ENCODE results near the gene PLA2G15. TPM values are rescaled to one million over a fixed set of nuclear protein-coding genes. Genes with fewer than 3 reads are reported as not detected.

PLA2G15 gene
- total and polyA plus RNA-seq, 2 of the 13 experiments (the other 11 are each of a cell fraction or from before 2014, with no cell fraction given): 14.4 to 23.7 TPM

DNA sequence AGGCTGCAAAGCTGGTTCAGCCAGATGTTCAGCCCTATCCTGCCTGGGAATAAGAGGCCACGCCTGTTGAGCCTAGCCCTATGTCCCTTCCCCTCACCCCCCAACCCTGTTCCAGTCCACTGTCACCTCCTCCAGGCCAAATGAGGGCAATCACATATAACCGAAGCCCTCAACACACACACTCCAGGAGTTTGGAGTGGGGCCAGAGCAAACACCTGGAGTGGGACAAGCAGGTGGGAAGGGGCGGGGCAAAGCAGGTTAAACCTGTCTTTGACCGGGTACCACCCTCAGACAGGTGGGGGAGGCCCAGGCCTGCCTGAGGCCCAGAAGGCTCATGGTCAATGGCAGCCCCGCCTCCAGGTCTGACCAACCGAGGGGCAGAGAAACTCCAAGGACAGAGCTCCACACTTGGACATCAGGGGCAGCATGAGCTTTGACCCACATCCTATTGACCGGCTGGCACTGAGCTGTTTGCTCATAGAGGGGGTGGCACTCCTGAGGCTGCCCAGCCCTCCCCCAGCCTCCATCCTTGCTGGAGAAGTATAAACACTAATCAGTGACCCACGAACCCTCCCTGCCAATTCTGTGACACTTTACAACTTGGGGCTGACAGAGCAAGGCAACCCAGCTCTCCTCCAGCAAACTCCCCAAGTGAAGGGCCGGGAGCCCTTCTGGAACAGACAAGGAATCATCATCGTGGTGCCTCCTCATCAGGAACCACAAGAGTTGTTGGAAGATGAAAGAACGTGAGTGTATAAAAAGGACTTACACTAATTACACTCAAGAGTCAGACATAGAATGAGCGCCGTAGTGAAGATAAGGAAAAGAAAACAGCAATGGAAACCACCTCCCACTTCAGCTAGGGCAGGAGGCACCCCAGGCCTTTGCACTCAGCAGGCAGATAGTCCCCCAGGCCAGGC is 10.7 kb upstream of the PLA2G15 start (continued):
- TF ChIP-seq SRY (CRISPR knock-in tag; IDR thresholded peaks at IDR 0.05): peak; percentile 5; the same call in 1 of the 2 replicates
- TF ChIP-seq NFATC3 (CRISPR knock-in tag; IDR thresholded peaks at IDR 0.05): no peak
- TF ChIP-seq PREB (CRISPR knock-in tag; IDR thresholded peaks at IDR 0.05): no peak
- TF ChIP-seq SATB2 (CRISPR knock-in tag; IDR thresholded peaks at IDR 0.05): no peak
- TF ChIP-seq, protein P1, sequence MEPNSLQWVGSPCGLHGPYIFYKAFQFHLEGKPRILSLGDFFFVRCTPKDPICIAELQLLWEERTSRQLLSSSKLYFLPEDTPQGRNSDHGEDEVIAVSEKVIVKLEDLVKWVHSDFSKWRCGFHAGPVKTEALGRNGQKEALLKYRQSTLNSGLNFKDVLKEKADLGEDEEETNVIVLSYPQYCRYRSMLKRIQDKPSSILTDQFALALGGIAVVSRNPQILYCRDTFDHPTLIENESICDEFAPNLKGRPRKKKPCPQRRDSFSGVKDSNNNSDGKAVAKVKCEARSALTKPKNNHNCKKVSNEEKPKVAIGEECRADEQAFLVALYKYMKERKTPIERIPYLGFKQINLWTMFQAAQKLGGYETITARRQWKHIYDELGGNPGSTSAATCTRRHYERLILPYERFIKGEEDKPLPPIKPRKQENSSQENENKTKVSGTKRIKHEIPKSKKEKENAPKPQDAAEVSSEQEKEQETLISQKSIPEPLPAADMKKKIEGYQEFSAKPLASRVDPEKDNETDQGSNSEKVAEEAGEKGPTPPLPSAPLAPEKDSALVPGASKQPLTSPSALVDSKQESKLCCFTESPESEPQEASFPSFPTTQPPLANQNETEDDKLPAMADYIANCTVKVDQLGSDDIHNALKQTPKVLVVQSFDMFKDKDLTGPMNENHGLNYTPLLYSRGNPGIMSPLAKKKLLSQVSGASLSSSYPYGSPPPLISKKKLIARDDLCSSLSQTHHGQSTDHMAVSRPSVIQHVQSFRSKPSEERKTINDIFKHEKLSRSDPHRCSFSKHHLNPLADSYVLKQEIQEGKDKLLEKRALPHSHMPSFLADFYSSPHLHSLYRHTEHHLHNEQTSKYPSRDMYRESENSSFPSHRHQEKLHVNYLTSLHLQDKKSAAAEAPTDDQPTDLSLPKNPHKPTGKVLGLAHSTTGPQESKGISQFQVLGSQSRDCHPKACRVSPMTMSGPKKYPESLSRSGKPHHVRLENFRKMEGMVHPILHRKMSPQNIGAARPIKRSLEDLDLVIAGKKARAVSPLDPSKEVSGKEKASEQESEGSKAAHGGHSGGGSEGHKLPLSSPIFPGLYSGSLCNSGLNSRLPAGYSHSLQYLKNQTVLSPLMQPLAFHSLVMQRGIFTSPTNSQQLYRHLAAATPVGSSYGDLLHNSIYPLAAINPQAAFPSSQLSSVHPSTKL (CRISPR knock-in tag; IDR thresholded peaks at IDR 0.05): peak; percentile 89
- 0 out of 2 replicates have a peak, but pooled peaks have one; percentile 2 for TF ChIP-seq ZC3H4 (CRISPR knock-in tag; IDR thresholded peaks at IDR 0.05; ENCODE audit: borderline replicate concordance)
- no peak for TF ChIP-seq ZNF597 (CRISPR knock-in tag; IDR thresholded peaks at IDR 0.05)
- TF ChIP-seq ZNF256 (CRISPR knock-in tag; conservative IDR thresholded peaks at IDR 0.05): 0 out of 2 replicates have a peak, but pooled peaks have one; percentile 74
- TF ChIP-seq ZNF282 (IDR thresholded peaks at IDR 0.05; ENCODE audit: partially characterized antibody): no peak
- TF ChIP-seq LRRFIP1 (CRISPR knock-in tag; conservative IDR thresholded peaks at IDR 0.05): no peak
- TF ChIP-seq MAFF (IDR thresholded peaks at IDR 0.05; ENCODE audit: low read depth, low read length): no peak
- no peak for TF ChIP-seq IRF2 (CRISPR knock-in tag; IDR thresholded peaks at IDR 0.05)
- TF ChIP-seq MED1 (CRISPR knock-in tag; IDR thresholded peaks at IDR 0.05): peak; percentile 78
- peak; percentile 30 for TF ChIP-seq PHF5A (CRISPR knock-in tag; IDR thresholded peaks at IDR 0.05; ENCODE audit: low read depth, unreplicated experiment)
- TF ChIP-seq POLR2G (IDR thresholded peaks at IDR 0.05; ENCODE audit: low read depth, low read length): peak; percentile 66
- TF ChIP-seq, protein P2, sequence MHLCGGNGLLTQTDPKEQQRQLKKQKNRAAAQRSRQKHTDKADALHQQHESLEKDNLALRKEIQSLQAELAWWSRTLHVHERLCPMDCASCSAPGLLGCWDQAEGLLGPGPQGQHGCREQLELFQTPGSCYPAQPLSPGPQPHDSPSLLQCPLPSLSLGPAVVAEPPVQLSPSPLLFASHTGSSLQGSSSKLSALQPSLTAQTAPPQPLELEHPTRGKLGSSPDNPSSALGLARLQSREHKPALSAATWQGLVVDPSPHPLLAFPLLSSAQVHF (CRISPR knock-in tag; IDR thresholded peaks at IDR 0.05): no peak
- TF ChIP-seq TRAFD1 (CRISPR knock-in tag; IDR thresholded peaks at IDR 0.05; ENCODE audit: borderline replicate concordance): 0 out of 2 replicates have a peak, but pooled peaks have one; percentile 70

Measured in HepG2 (cell line).